Subcutaneous abdominal adipose tissue (tissue), 5 donors: Measurements from ENCODE around the gene RASSF10.
A peak's percentile ranks its signal among the peaks of the same experiment; 100 is the strongest.

Experiments
- H3K27ac ChIP-seq: one replicate; pipeline ENCODE4 v1.7.0; 2013; ENCODE audit warnings: low read depth, mild to moderate bottlenecking, inconsistent platforms, low read length, moderate library complexity
- H3K27me3 ChIP-seq, 5 donors: one replicate each; pipeline ENCODE4 v1.7.0; 2013; ENCODE audit warnings: low read length in 5 of 5, inconsistent platforms in 1 of 5; ENCODE audit not compliant: control insufficient read depth in 5 of 5, insufficient read depth in 4 of 5
- H3K36me3 ChIP-seq, 5 donors: one replicate each; pipeline ENCODE4 v1.7.0; 2013; ENCODE audit warnings: low read length in 5 of 5; ENCODE audit not compliant: control insufficient read depth in 5 of 5, insufficient read depth in 5 of 5
- H3K4me1 ChIP-seq, 5 donors: one replicate each; pipeline ENCODE4 v1.7.0; 2013; ENCODE audit warnings: low read length in 5 of 5, mild to moderate bottlenecking in 3 of 5, moderate library complexity in 1 of 5; ENCODE audit not compliant: control insufficient read depth in 5 of 5, insufficient read depth in 5 of 5
- H3K4me3 ChIP-seq, 5 donors: one replicate each; pipeline ENCODE4 v1.7.0; 2013; ENCODE audit warnings: low read length in 5 of 5, low read depth in 1 of 5
- H3K9ac ChIP-seq, 5 donors: one replicate each; pipeline ENCODE4 v1.7.0; 2013; ENCODE audit warnings: low read length in 5 of 5, mild to moderate bottlenecking in 4 of 5, moderate library complexity in 3 of 5
- H3K9me3 ChIP-seq, 5 donors: one replicate each; pipeline ENCODE4 v1.7.0; 2013; ENCODE audit warnings: low read length in 5 of 5; ENCODE audit not compliant: control insufficient read depth in 5 of 5
- donor health status: healthy.
- donor health status: healthy.
- donor health status: healthy.
- donor health status: healthy.
- donor health status: healthy.

RASSF10 gene

GRCh38 chr11:13007182-13008060 lies 1.7 kb upstream of the RASSF10 start:
- Histone ChIP-seq H3K27me3 (peaks cover 29 to 53% (median 42%) of the 10 kb centered on the region in 5 donors), H3K9me3 (peaks cover 0 to 6% (median 0%) of the 10 kb centered on the region in 5 donors), H3K4me1 (peaks cover 0 to 28% (median 25%) of the 10 kb centered on the region in 5 donors), H3K27ac (no peak overlapping the region), H3K9ac (no peak overlapping the region), H3K36me3 (no peaks in the 10 kb centered on the region), H3K4me3 (no peak overlapping the region)

- no peak overlapping the region for H3K9ac ChIP-seq
- H3K4me3 ChIP-seq, result peak overlapping the region in 1 of 5 donors; percentile 67
- H3K27me3 ChIP-seq, result peaks cover 30 to 53% (median 48%) of the 10 kb centered on the region in 5 donors
- H3K36me3 ChIP-seq, result no peaks in the 10 kb centered on the region
- H3K9me3 ChIP-seq, result peaks cover 0 to 6% (median 0%) of the 10 kb centered on the region in 5 donors
- peaks cover 0 to 28% (median 25%) of the 10 kb centered on the region in 5 donors for H3K4me1 ChIP-seq
- no peak overlapping the region for H3K27ac ChIP-seq
Measured at GRCh38 chr11:13008061-13008435, 1.1 kb upstream of the RASSF10 start.

DNA sequence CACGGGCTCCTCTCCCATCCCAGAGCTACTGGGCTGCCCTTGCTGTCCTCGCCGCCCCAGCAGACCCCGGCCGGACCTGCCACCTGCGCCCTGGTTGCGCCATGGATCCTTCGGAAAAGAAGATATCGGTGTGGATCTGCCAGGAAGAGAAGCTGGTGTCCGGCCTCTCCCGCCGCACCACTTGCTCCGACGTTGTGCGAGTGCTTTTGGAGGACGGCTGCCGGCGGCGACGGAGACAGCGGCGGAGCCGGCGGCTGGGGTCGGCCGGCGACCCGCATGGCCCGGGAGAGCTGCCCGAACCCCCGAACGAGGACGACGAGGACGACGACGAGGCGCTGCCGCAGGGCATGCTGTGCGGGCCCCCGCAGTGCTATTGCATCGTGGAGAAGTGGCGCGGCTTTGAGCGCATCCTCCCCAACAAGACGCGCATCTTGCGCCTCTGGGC lies 382 bp downstream of the RASSF10 start:
- Histone ChIP-seq H3K4me3 (peak overlapping the region in 4 of 5 donors; percentile 41 to 67 (median 60)), H3K27me3 (peaks cover 30 to 56% (median 51%) of the 10 kb centered on the region in 5 donors), H3K9me3 (peaks cover 0 to 6% (median 0%) of the 10 kb centered on the region in 5 donors), H3K36me3 (no peaks in the 10 kb centered on the region), H3K27ac (no peak overlapping the region), H3K4me1 (peaks cover 0 to 28% (median 25%) of the 10 kb centered on the region in 5 donors), H3K9ac (no peak overlapping the region)

DNA sequence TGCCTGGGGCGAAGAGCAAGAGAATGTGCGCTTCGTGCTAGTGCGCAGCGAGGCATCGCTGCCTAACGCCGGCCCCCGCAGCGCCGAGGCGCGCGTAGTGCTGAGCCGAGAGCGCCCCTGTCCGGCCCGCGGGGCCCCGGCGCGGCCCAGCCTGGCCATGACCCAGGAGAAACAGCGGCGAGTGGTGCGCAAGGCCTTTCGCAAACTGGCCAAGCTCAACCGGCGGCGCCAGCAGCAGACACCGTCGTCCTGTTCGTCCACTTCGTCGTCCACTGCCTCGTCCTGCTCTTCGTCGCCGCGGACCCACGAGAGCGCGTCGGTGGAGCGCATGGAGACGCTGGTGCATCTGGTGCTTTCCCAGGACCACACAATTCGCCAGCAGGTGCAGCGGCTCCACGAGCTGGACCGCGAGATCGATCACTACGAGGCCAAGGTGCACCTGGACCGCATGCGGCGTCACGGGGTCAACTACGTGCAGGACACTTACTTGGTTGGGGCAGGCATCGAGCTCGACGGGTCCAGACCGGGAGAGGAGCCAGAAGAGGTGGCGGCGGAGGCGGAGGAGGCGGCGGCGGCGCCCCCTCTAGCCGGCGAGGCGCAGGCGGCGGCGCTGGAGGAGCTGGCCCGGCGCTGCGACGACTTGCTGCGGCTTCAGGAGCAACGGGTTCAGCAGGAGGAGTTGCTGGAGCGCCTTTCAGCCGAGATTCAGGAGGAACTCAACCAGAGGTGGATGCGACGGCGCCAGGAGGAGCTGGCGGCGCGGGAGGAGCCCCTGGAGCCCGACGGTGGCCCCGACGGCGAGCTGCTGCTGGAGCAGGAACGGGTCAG lies 1.0 kb downstream of the RASSF10 start:
- Histone ChIP-seq H3K9me3 (peaks cover 0 to 6% (median 0%) of the 10 kb centered on the region in 5 donors), H3K36me3 (no peaks in the 10 kb centered on the region), H3K4me1 (peaks cover 0 to 28% (median 25%) of the 10 kb centered on the region in 5 donors), H3K9ac (no peak overlapping the region), H3K27ac (no peak overlapping the region), H3K27me3 (peaks cover 30 to 56% (median 45%) of the 10 kb centered on the region in 5 donors), H3K4me3 (peak overlapping the region in 4 of 5 donors; percentile 23 to 67 (median 60))

GRCh38 chr11:13010749-13011465 lies 1.8 kb downstream of the RASSF10 start:
- H3K27me3 ChIP-seq, result peaks cover 34 to 59% (median 47%) of the 10 kb centered on the region in 5 donors
- H3K9me3 ChIP-seq, result peaks cover 0 to 6% (median 0%) of the 10 kb centered on the region in 5 donors
- H3K4me3 ChIP-seq, result peak overlapping the region in 4 of 5 donors; percentile 23 to 67 (median 62)
- no peak overlapping the region for H3K27ac ChIP-seq
- H3K4me1 ChIP-seq, result peaks cover 0 to 28% (median 25%) of the 10 kb centered on the region in 5 donors
- H3K36me3 ChIP-seq, result no peaks in the 10 kb centered on the region
- no peak overlapping the region for H3K9ac ChIP-seq

DNA sequence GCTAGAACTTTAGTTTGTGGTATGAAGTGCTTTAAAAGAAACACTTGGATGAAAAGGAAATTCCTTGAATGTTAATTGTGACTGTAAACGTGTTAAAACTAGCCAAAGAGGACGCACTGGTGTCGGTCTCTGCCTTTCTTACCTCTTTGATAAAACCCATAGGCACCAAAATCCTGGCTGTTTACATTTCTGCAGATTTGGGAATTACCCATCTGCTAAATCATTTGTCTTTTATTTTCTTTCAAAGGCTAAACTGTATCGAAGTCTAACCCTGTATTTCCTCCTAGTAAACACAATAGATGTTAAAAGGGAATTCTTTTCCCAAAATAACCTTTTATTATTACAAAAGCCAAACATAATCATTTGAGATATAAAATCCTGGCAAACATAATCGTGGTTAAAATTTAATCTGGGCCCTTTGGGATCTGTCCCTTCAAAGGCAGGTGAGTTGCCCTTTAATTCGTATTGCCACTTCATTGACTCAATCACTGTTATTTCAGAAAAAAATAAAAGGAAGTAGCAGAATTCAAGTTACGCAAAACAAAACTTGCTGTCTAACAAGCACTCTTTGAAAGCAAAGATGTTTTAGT lies 2.4 kb downstream of the RASSF10 start:
- Histone ChIP-seq H3K4me1 (peaks cover 0 to 28% (median 25%) of the 10 kb centered on the region in 5 donors), H3K9me3 (peaks cover 0 to under 1% (median 0%) of the 10 kb centered on the region in 5 donors), H3K36me3 (no peaks in the 10 kb centered on the region), H3K27ac (no peak overlapping the region), H3K27me3 (peaks cover 35 to 56% (median 48%) of the 10 kb centered on the region in 5 donors), H3K9ac (no peak overlapping the region), H3K4me3 (peak overlapping the region in 3 of 5 donors; percentile 17 to 61 (median 32))

DNA sequence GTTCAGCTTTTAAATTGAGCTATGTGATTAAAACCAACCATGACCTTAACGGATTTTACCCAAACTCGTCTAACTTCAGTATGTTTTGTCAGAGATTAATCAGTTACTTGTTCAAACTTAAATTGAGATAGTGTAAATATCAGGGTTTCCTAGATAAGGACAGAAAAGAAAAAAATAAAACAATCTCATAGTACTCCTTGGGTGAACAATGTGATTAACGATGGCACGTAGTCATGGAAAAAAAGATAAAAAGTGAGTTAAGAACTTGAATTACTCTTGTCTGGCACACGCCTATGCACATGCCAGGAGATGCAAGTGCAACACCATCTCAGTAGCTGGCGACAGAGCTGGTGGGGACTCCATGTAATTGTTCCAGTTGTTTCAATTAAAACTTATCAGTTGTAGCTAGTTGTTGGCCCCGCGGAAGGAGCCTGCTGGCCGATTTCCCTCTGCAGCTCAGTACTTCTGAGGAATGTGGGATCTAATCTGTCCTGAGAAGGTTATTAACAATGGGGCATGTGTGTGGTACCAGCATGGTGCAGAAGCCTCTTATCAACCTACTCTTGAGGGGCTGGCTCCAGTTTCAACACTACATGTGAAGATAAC lies 3.0 kb downstream of the RASSF10 start:
- Histone ChIP-seq H3K27ac (no peak overlapping the region), H3K36me3 (no peaks in the 10 kb centered on the region), H3K4me1 (peaks cover 0 to 28% (median 25%) of the 10 kb centered on the region in 5 donors), H3K9ac (no peak overlapping the region), H3K4me3 (peak overlapping the region in 1 of 5 donors; percentile 17), H3K9me3 (no peaks in the 10 kb centered on the region), H3K27me3 (peaks cover 34 to 55% (median 45%) of the 10 kb centered on the region in 5 donors)

DNA sequence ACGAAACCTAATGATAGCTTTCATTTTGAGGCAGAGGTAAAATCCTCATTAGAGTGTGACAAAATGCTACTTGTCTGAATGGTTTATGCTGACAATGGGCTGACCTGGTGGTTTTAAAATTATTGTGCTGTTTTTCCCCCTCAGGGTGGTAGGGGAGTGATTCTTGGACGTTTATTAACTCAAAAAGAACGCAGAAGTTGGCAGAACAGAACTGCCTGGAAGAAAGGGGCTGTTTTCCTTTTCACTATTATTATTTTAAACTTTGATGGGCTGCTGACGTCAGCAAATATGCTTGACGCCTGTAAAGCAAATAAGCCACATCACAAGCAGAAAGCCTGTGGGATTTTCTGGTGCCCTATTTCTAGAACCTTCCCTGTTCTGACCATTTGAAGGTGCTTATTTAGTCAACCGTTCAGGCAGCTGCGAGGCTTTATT lies 4.0 kb downstream of the RASSF10 start:
- H3K4me3 ChIP-seq, result no peak overlapping the region
- no peaks in the 10 kb centered on the region for H3K9me3 ChIP-seq
- H3K27ac ChIP-seq, result no peak overlapping the region
- no peaks in the 10 kb centered on the region for H3K36me3 ChIP-seq
- peaks cover 0 to 28% (median 25%) of the 10 kb centered on the region in 5 donors for H3K4me1 ChIP-seq
- peaks cover 28 to 50% (median 40%) of the 10 kb centered on the region in 5 donors for H3K27me3 ChIP-seq
- no peak overlapping the region for H3K9ac ChIP-seq

GRCh38 chr11:13015753-13016152 lies 6.6 kb downstream of the RASSF10 start:
- Histone ChIP-seq H3K9me3 (no peaks in the 10 kb centered on the region), H3K9ac (no peak overlapping the region), H3K4me1 (peaks cover 0 to 1% (median under 1%) of the 10 kb centered on the region in 5 donors), H3K36me3 (no peaks in the 10 kb centered on the region), H3K27ac (no peak overlapping the region), H3K4me3 (no peak overlapping the region), H3K27me3 (peaks cover 4 to 23% (median 13%) of the 10 kb centered on the region in 5 donors)
